ENCODE data around the gene ADCY10. TPM values are rescaled to one million over a fixed set of nuclear protein-coding genes. Genes with fewer than 3 reads are reported as not detected.

ADCY10 gene
- total and polyA plus RNA-seq, 2 of the 8 experiments (the other 6 are each of a cell fraction or from before 2014, with no cell fraction given): 0.02 TPM; not detected in 1

DNA sequence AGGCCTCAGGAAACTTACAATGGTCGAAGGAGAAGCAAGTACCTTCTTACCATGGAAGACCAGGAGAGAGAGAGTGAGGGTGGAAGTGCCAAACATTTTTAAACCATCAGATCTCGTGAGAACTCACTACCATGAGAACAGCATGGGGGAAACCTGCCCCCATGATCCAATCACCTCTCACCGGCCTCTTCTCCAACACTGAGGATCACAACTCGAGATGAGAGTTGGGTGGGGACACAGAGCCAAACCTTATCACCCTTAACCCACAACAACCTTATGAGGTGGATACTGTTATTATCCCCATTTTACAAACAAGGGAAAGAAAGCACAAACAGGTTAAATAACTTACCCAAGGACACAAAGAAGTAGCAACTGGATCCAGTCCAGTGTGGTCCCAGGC, 111.7 kb downstream of the ADCY10 start (continued):
- TF ChIP-seq BACH1 (IDR thresholded peaks at IDR 0.05; ENCODE audit: low read length) (no peak), SIX5 (IDR thresholded peaks at IDR 0.05; ENCODE audit: low read depth, low read length) (no peak)
